Subcutaneous abdominal adipose tissue (tissue), 5 donors: ENCODE data around the gene PDZRN3.

Source experiments
- H3K27ac ChIP-seq: one replicate; pipeline ENCODE4 v1.7.0; 2013; ENCODE audit warnings: low read depth, mild to moderate bottlenecking, inconsistent platforms, low read length, moderate library complexity
- H3K27me3 ChIP-seq, 5 donors: one replicate each; pipeline ENCODE4 v1.7.0; 2013; ENCODE audit warnings: low read length in 5 of 5, inconsistent platforms in 1 of 5; ENCODE audit not compliant: control insufficient read depth in 5 of 5, insufficient read depth in 4 of 5
- H3K36me3 ChIP-seq, 5 donors: one replicate each; pipeline ENCODE4 v1.7.0; 2013; ENCODE audit warnings: low read length in 5 of 5; ENCODE audit not compliant: control insufficient read depth in 5 of 5, insufficient read depth in 5 of 5
- H3K4me1 ChIP-seq, 5 donors: one replicate each; pipeline ENCODE4 v1.7.0; 2013; ENCODE audit warnings: low read length in 5 of 5, mild to moderate bottlenecking in 3 of 5, moderate library complexity in 1 of 5; ENCODE audit not compliant: control insufficient read depth in 5 of 5, insufficient read depth in 5 of 5
- H3K4me3 ChIP-seq, 5 donors: one replicate each; pipeline ENCODE4 v1.7.0; 2013; ENCODE audit warnings: low read length in 5 of 5, low read depth in 1 of 5
- H3K9ac ChIP-seq, 5 donors: one replicate each; pipeline ENCODE4 v1.7.0; 2013; ENCODE audit warnings: low read length in 5 of 5, mild to moderate bottlenecking in 4 of 5, moderate library complexity in 3 of 5
- H3K9me3 ChIP-seq, 5 donors: one replicate each; pipeline ENCODE4 v1.7.0; 2013; ENCODE audit warnings: low read length in 5 of 5; ENCODE audit not compliant: control insufficient read depth in 5 of 5
- donor health status: healthy.
- donor health status: healthy.
- donor health status: healthy.
- donor health status: healthy.
- donor health status: healthy.

Gene PDZRN3

DNA sequence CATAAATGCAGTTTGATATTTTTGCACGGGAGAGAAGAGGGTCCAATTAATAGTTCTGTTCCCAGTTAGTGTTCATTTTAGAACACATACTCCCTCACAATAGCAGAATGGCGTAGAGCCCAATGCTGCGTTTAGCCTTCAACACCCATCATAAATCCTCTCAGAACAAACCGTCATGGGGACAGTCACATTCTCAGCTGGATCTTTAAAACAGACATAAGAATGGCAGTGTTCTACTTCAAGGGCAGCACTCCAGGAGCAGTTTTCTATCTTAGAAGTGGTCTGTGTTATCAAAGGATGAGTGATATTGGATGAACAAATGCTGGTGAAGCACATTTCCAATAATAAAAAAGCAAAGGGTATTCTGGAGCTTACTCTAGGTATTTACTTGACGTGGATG lies 230.5 kb downstream of the PDZRN3 start:
- peaks cover 19 to 52% (median 38%) of the 10 kb centered on the region in 5 donors for H3K36me3 ChIP-seq

GRCh38 chr3:73393005-73393404 lies 231.7 kb downstream of the PDZRN3 start:
- H3K36me3 ChIP-seq: peaks cover 19 to 60% (median 43%) of the 10 kb centered on the region in 5 donors
- H3K9ac ChIP-seq: no peak overlapping the region
- no peak overlapping the region for H3K27ac ChIP-seq
- H3K4me1 ChIP-seq: peaks cover 0 to 3% (median 0%) of the 10 kb centered on the region in 5 donors
- no peaks in the 10 kb centered on the region for H3K27me3 ChIP-seq
- H3K4me3 ChIP-seq: no peak overlapping the region
- H3K9me3 ChIP-seq: no peaks in the 10 kb centered on the region

More for the DNA sequence above, 230.5 kb downstream of the PDZRN3 start:
- H3K27ac ChIP-seq: no peak overlapping the region
- no peak overlapping the region for H3K4me3 ChIP-seq
- no peaks in the 10 kb centered on the region for H3K27me3 ChIP-seq
- no peak overlapping the region for H3K9ac ChIP-seq
- peaks cover 0 to 8% (median under 1%) of the 10 kb centered on the region in 5 donors for H3K4me1 ChIP-seq
- H3K9me3 ChIP-seq: no peaks in the 10 kb centered on the region

- Histone ChIP-seq H3K27ac (no peak overlapping the region), H3K9me3 (no peaks in the 10 kb centered on the region), H3K4me3 (no peak overlapping the region), H3K27me3 (no peaks in the 10 kb centered on the region), H3K36me3 (peaks cover 22 to 65% (median 53%) of the 10 kb centered on the region in 5 donors), H3K4me1 (peaks cover 0 to 3% (median 0%) of the 10 kb centered on the region in 5 donors), H3K9ac (no peak overlapping the region)
Observed at GRCh38 chr3:73391984-73392383, 232.8 kb downstream of the PDZRN3 start.

- H3K9me3 ChIP-seq: no peaks in the 10 kb centered on the region
- no peak overlapping the region for H3K4me3 ChIP-seq
- no peak overlapping the region for H3K27ac ChIP-seq
- H3K27me3 ChIP-seq: no peaks in the 10 kb centered on the region
- H3K9ac ChIP-seq: no peak overlapping the region
- H3K36me3 ChIP-seq: peaks cover 29 to 68% (median 57%) of the 10 kb centered on the region in 5 donors
- H3K4me1 ChIP-seq: peaks cover 0 to 3% (median 0%) of the 10 kb centered on the region in 5 donors
Observed at GRCh38 chr3:73389928-73390327, 234.8 kb downstream of the PDZRN3 start.

GRCh38 chr3:73389117-73389813 lies 235.5 kb downstream of the PDZRN3 start:
- Histone ChIP-seq H3K27me3 (no peaks in the 10 kb centered on the region), H3K27ac (no peak overlapping the region), H3K36me3 (peaks cover 31 to 68% (median 59%) of the 10 kb centered on the region in 5 donors), H3K4me3 (no peak overlapping the region), H3K9ac (no peak overlapping the region), H3K4me1 (peaks cover 0 to 3% (median 0%) of the 10 kb centered on the region in 5 donors), H3K9me3 (peaks cover 0 to 5% (median 0%) of the 10 kb centered on the region in 5 donors)

- no peak overlapping the region for H3K9ac ChIP-seq
- H3K36me3 ChIP-seq: peaks cover 36 to 82% (median 65%) of the 10 kb centered on the region in 5 donors
- no peak overlapping the region for H3K27ac ChIP-seq
Observed at GRCh38 chr3:73385568-73385967, 239.2 kb downstream of the PDZRN3 start.

GRCh38 chr3:73384091-73384906 lies 240.4 kb downstream of the PDZRN3 start:
- no peak overlapping the region for H3K4me3 ChIP-seq
- H3K27me3 ChIP-seq: no peaks in the 10 kb centered on the region
- H3K9ac ChIP-seq: no peak overlapping the region
- peaks cover 0 to 2% (median 0%) of the 10 kb centered on the region in 5 donors for H3K4me1 ChIP-seq
- H3K36me3 ChIP-seq: peaks cover 29 to 70% (median 52%) of the 10 kb centered on the region in 5 donors
- H3K27ac ChIP-seq: no peak overlapping the region
- peaks cover 0 to 8% (median 0%) of the 10 kb centered on the region in 5 donors for H3K9me3 ChIP-seq

More at GRCh38 chr3:73385568-73385967, 239.2 kb downstream of the PDZRN3 start:
- Histone ChIP-seq H3K4me3 (no peak overlapping the region), H3K27me3 (no peaks in the 10 kb centered on the region), H3K9me3 (peaks cover 0 to 8% (median 0%) of the 10 kb centered on the region in 5 donors), H3K4me1 (peaks cover 0 to 3% (median 0%) of the 10 kb centered on the region in 5 donors)

- Histone ChIP-seq H3K4me1 (no peaks in the 10 kb centered on the region), H3K4me3 (no peak overlapping the region), H3K9me3 (peaks cover 0 to 8% (median 0%) of the 10 kb centered on the region in 5 donors), H3K27me3 (no peaks in the 10 kb centered on the region), H3K27ac (no peak overlapping the region), H3K36me3 (peaks cover 24 to 63% (median 48%) of the 10 kb centered on the region in 5 donors), H3K9ac (no peak overlapping the region)
Observed at GRCh38 chr3:73383470-73384049, 241.2 kb downstream of the PDZRN3 start.

GRCh38 chr3:73381551-73381950 lies 243.2 kb downstream of the PDZRN3 start:
- Histone ChIP-seq H3K27me3 (no peaks in the 10 kb centered on the region), H3K9me3 (peaks cover 0 to 8% (median 0%) of the 10 kb centered on the region in 5 donors), H3K4me3 (no peak overlapping the region), H3K36me3 (peaks cover 22 to 46% (median 31%) of the 10 kb centered on the region in 5 donors), H3K9ac (no peak overlapping the region), H3K4me1 (no peaks in the 10 kb centered on the region), H3K27ac (no peak overlapping the region)
